Measurements from ENCODE around the gene PNCK.

The PNCK gene

DNA sequence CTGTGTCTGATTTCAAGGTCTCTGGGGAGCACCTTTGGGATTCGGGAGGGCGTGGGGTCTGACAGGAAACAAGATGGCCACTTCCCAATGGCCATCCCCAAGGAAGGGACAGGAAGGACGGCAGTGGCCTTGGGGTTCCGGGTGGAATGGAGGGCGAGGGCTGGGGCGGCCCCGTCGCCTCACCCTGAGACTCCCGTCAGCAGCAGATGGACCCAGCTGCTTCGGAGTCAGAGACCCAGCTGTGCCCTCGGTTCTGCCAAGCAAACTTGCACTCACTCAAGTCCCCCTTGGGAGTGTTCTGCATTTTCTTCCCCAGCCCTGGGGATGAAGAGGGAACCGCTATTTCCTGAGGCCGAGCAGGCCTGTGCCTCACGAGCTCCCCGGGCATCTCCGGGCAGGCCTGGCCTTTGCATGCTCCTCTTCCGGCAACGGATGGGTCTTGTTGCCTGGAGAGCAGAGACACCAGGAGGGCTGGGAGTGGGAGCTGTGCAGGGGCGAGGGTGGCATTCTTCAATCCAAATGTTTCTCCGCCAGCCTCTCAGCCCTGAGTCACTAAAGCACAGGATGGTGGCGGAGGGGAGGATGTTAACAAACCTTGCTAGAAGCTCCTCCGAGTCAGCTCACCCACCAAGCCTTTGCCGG is 33.4 kb downstream of the PNCK start:
- DNase-seq, result no peak

DNA sequence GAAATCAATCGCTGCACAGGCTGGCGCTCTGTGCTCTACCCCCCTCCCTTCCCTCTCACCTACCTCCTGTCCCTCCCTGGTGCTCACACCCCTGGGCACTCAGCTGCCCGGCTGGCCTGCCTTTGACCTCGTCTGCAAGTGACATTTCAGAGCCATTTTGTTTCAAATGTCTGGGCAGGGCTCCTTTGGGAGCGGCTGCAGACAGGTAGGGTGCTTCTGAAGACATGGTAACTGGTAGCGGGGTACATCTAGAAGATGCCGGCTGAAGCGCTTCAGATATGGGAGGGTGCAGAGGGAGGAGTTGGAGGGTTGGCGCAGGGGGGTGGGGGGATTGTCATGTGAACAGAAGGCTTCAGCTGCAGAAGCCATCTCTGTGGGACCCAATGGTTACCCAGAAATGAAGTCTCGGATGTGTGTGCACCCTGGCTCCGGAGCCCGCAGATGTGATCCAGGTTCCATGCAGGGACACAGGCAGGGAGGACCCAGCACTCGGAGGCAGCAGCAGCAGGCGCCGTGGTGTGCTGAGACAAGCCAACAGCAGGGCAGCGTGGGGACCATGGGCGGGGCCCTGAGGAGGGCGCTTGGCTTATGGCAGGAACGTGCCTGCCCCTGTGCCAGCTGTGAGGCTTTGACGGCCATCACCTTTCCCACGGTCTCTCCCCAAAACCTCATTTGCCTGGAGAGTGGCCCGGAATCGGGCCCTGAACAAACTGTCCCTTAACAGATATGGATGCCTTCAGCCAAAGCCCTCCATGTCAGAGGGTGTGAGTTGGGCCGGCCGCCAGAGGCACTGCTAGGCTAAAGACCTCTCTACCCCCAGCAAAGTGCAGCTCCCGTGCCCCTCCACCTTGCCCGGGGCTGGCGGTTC is 34.2 kb downstream of the PNCK start:
- DNase-seq, result no peak

DNA sequence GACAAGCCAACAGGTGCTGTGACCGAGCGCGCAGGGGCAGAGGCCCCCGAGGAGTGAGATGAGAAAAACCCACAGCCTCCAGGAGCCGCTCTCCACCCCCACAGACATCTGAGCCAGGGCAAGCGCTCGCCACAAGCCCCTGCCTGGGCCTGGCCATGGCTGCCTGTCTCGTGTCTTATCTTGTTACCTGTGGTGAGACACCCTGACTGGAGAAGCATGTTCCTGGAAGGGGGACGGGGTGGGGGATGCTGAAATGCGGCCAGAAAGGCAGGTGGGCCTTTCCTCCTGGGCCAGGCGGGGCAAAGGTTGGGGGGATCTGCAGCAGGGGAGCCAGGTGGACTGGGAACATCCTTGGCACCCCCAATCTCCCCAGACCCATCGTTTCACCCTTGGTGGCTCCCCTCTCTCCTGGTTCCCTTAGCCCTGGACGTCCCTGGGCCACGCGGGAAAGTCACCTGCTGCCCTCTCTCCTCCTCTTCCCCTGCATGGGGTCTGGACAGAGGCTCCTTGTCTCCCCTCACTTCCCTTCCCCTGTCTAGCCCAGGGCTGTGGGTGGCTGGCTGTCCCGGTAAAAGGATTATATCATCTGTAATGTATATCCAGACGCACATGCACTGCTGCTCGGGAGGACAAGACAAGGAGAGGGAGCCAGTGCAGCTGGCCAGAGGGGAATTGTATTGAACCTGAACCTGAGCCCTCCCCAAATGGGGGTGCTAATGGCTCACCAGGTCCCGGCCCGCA is 35.0 kb downstream of the PNCK start:
- no peak for DNase-seq

- DNase-seq, result no peak
Measured at GRCh38 chrX:153638041-153638371, 35.6 kb downstream of the PNCK start.

DNA sequence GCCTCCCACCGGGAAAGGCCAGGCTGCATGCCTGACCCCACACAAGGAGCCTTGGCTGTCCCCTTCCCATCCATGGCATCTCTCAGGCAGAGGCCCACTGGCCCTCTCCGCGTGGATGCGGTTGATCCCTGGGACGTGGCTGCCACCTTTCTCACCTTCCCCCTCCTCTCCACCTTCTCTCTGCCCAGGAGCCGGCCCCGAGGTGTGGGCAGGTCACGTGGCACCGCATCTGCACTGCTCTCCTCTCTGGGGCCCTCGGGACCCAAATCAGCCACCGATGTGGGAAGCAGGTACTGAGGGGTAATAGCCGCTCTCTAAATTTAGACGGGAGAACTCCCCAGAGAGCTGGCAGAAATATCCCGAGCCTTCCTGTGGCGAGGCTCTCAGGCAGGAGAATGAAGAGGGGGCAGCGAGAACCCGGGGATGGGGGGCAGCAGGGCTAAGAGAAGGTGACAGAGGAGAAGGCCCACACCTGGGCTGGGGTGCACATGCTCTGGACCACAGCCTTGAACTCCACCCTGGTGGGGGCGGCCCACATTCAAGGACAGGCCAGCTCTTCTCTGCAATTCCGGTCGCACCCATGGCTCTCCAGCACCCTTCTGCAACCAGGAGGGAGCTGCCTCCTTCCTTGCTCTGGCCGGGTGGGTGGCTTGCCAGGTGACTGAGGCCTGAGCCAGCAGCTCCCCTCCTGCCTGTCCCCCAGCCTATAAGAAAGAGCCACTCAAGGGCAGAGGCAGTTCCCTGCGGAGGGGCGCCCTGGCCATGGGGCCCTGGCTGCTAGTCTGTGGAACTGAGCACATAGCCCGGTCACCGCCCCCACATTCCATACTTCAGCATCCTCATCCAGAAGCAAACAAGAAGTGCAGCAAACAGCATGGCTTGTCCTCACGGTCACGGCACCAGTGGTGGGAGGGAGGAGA is 36.2 kb downstream of the PNCK start:
- DNase-seq, result no peak

- DNase-seq, result no peak
Measured at GRCh38 chrX:153636716-153637115, 36.9 kb downstream of the PNCK start.

DNA sequence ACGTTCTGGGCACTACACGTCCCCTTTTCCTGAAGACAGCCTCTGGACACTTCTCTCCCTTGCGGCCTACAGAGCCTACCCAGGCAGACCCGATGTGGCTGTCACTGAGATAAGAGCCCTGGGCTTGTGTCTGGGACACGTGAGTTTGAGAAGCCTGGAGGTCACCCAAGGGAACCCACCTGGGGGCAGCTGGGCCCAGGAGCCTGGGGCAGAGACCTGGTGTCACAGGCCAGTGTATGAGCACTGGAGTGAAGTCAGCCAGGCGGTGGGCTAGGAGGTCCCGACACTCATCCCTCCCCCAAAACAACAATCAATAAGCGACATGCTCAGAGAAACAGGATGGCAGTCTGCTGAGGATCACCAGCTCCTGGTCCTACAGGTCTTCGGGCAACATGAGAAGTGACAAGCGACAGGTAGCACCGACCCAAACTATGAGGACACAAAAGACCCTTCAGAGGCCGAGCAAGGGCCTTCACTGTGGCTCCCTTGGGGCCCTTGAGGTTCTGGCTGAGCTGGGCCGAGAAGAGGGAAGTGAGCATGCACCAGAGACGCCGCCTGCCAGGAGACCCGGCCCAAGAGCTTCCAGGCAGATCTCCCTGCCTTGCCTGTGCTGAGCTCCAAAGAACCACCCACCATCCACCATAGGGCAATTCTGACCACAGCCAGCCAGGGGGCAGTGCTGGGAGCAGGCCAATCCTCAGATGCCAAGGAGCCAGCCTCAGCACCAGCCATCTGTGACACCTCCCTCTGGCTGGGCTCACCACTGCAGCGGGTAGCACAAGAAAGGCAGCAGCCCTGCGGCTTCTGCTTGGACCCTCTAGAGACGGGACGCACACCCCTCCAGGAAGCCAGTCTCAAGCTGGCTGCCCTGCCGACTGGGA is 37.6 kb downstream of the PNCK start:
- DNase-seq, result no peak

DNA sequence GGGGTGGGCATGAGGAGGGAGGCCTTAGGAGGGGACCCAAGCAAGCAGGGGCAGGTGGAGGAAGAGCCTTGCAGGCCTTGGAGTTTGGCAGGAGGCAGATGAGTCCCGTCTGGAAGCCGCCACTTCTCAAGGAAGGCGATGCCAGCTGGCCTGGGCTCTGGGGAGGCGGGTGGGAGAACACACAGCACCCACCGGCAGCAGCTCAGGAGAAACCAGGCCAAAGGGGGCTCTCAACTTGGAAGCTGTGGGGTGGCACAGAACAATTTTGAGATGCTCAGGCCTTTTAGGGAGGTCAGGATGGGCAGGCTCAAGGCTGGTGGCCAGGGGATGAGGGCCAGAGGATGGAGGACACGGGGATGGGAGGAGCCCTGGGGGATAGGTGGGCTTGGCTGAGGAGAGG is 38.2 kb downstream of the PNCK start:
- no peak for DNase-seq

DNA sequence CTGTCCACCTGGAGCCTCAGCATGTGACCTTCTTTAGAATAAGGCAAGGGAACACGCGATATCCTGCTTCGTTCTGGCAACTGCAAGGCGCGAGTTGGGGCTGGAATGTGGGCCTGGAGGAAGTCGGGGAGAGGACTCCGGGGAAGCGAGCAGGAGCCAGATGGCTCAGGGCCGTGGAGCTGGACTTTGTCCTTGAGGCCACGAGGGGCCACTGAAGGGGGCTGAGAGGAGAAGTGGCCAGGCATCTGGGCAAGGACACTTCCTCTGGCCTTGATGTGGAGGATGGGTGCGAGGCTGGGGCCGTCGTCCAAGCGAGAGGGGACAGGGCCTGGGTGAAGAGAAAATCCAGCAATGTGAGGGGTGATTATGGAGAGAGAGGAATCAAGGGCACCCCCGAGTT is 38.8 kb downstream of the PNCK start:
- no peak for DNase-seq

DNA sequence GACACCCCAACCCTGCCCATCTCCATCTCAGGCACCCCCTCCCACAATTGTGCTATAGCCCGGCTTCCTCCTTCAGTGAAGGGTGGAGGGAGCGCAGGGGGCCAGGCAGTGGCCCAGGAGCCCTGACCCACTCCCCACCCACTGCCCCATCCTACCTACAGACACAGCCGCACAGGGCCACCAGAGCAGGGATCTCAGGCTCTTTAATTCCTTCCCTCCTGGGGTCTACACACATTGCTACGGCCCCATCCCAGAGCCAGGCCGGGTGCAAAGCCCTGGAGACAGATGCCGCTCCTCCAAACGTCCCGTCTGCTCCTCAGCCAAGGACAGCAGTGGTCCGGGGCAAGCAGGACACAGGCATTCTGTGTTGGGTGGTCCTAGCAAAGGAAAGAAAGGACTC is 39.4 kb downstream of the PNCK start:
- DNase-seq, result no peak

DNA sequence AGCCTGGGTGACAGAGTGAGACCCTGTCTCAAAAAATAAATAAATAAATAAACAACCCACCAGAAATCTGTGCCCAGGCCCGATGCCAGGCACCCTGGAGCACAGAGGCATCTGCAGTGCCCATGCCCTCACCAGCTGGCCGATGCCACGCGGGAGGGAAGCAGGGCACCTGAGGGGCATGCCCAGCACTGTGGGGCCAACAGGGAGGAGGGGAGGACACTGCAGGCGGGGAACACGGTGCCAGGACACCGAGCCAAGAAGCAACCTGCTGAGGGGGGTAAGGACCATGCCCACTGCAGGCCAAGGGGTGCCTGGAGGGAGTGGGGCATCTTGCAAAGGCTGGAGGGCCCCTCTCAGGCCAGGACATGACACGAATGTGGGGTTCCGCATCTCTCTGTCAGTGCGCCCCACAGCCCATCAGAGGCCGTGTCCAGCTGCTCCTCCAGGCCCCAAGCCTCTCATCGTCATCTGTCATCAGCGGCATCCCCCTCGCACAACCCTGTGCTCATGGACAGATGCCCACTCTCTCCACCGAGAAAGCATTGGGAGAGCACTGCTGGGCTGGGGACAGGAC is 39.9 kb downstream of the PNCK start:
- DNase-seq, result no peak

GRCh38 chrX:153633048-153633447 is 40.6 kb downstream of the PNCK start:
- no peak for DNase-seq

DNA sequence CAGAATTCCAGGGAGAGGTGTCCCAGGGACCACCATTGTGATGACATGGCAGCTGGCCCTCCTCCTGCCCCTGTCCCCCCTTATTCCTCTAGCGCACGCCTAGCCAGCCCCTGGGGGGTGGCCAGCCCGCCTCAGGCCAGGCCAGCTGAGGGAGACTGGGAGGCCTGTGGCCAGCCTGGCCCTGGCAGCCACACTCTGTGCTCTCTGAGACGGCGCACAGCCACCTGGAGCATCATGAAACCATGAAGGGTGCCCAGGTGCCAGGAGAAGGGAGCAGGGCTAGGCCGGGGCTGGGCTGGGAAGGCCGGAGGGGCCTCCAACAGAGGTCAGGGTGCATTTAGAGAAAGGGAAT is 41.0 kb downstream of the PNCK start:
- DNase-seq, result no peak

DNA sequence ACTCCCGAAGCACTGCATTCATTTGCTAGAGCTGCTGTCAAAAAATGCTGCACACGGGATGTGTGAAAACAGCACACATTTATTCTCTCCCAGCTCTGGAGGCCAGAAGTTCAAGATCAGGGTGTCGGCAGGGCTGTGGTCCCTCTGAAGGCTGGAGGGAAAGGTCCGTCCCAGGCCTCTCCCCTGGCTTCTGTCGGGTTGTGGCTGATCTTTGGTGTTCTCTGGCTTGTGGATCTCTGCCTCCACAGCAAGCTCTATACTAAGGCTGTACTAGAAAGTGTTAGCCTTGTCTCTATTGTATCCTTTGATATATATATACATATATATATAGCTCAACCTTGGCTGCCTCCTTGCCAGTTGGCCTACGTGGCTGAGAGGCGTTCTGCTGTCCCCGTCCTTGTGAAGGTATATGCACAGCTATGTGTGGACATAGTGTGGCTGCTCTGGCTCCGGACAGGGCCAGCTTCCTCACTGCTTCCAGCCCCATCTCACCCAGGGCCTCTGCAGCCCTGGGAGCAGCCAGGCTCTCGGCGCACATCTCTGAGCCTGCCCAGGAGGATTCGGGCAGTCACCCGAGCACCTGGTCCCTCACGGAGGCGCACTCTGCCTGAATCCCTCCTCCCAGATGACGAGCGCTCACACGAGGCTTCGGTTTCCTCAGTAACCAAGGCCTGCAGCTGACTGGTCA is 41.6 kb downstream of the PNCK start:
- no peak for DNase-seq

- no peak for DNase-seq
Measured at GRCh38 chrX:153631346-153631745, 42.3 kb downstream of the PNCK start.

DNA sequence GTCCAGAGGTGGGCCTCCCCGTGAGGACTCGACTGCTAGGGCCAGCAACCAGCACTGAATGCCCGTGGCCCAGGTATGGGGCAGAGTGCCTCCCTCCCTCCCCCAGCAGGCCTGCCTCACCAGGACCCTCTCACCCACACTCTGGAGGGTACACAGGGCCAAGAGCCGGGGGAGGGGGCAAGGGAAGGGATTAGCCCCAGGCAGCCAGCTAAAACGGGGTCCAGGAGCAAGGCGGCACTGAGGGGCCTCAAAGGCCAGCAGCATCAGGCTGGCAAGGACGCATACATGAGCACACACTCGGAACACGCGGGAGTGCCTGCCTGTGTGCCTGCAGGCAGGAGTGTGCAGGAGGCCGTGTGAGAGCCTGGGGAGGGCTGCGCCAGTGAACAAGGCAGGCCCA is 44.9 kb downstream of the PNCK start:
- DNase-seq, result no peak

- no peak for DNase-seq
Measured at GRCh38 chrX:153628129-153628528, 45.5 kb downstream of the PNCK start.

GRCh38 chrX:153627675-153628111 is 45.9 kb downstream of the PNCK start:
- DNase-seq, result no peak

DNA sequence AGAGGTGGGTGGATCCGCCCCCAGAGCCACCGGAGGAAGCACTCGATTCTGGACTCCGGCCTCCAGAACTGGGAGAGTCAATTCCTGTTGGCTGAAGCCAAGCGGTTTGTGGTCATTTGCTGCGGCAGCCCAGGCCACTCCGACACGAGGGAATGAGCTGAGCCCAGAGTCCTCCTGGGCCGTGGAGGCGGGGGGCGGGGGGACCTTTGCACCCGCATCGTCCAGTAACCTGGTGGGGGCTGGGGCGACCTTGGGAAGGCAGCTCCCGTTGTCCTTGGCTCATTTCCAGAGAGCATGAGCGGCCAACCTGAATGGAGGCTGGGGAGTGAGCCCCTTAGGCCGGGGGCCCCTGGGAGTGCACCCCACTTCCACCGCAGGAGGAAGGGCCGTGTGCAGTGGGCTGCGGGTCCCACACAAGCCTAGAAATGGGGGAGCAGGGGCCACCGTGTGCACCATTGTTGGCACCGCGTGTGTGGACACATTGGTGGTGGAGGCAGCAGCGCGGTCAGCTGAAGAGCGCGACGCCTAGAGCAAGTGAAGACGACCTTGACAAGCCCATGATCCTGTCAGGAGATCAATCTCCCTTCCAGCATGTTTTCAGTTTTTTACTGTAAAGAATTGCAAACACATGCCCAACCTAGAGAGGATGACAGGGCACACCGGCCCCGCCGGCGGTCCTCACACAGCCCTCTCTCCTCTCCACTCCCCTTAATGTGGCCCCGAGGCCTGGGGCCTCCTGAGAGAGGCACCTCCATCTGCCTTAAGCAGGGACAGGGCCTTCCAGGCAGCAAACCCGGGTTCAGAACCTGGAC is 46.5 kb downstream of the PNCK start:
- no peak for DNase-seq

- no peak for DNase-seq
Measured at GRCh38 chrX:153626025-153626633, 47.5 kb downstream of the PNCK start.

Data from GOT3 (cell line).